Activated naive CD8-positive, alpha-beta T cell treated with anti-CD3 and anti-CD28 coated beads, Interleukin-2, amount 50 U/mL, for 24 hours (primary cell): ENCODE measurements around the gene IMP3.
"Not testable (repeated sequence)": the region's sequence is repeated elsewhere in the genome, so short reads cannot be mapped to it uniquely, and the experiment has no call there.

ENCODE experiments used
- ATAC-seq: fragments of 150-1000 bp; cut with Tn5 transposase; one replicate; pipeline ENCODE4 v1.10.0; 2021
- DNase-seq: peaks from one replicate; pipeline ENCODE4 v3.0.0; 2021
- H3K27ac Mint-ChIP-seq: one replicate; pipeline ENCODE4 v1.8.0; 2021; ENCODE audit warnings: mild to moderate bottlenecking, mixed read lengths
- H3K27me3 Mint-ChIP-seq: one replicate; pipeline ENCODE4 v1.8.0; 2021; ENCODE audit warnings: mixed read lengths
- H3K36me3 Mint-ChIP-seq: one replicate; pipeline ENCODE4 v1.8.0; 2021; ENCODE audit warnings: low read depth, mixed read lengths
- H3K4me1 Mint-ChIP-seq: one replicate; pipeline ENCODE4 v1.8.0; 2021; ENCODE audit warnings: mixed read lengths
- H3K4me3 Mint-ChIP-seq: one replicate; pipeline ENCODE4 v1.8.0; 2021; ENCODE audit warnings: mild to moderate bottlenecking, moderate library complexity, mixed read lengths
- H3K9me3 Mint-ChIP-seq: one replicate; pipeline ENCODE4 v1.8.0; 2021; ENCODE audit warnings: mixed read lengths

Gene IMP3

GRCh38 chr15:75639709-75640482, at the start of gene IMP3:
Gene IMP3, minus strand, starts transcription at chr15:75640224. Its CDS starts 56 bp downstream, at chr15:75640168.
- Mint-ChIP-seq H3K27ac (peak within 1 kb of the TSS; percentile 97), H3K4me1 (peaks cover 31% of the 10 kb centered on the region), H3K36me3 (peaks cover 27% of the 10 kb centered on the region), H3K27me3 (no peaks in the 10 kb centered on the region), H3K9me3 (no peaks in the 10 kb centered on the region), H3K4me3 (peak within 1 kb of the TSS; percentile 98)
- DNase-seq: peak; percentile 91
- ATAC-seq: peak; percentile 94

- not testable (repeated sequence) for H3K4me1 Mint-ChIP-seq, DNase-seq, H3K27ac Mint-ChIP-seq, H3K27me3 Mint-ChIP-seq, H3K9me3 Mint-ChIP-seq, ATAC-seq, H3K36me3 Mint-ChIP-seq, H3K4me3 Mint-ChIP-seq
Observed at GRCh38 chr15:75689429-75689828, 49.4 kb upstream of the IMP3 start.

- ATAC-seq: no peak
- no peak overlapping the region for H3K27ac Mint-ChIP-seq
- no peaks in the 10 kb centered on the region for H3K9me3 Mint-ChIP-seq
- H3K36me3 Mint-ChIP-seq: no peaks in the 10 kb centered on the region
- no peak for DNase-seq
- peaks cover 4% of the 10 kb centered on the region for H3K27me3 Mint-ChIP-seq
- no peak overlapping the region for H3K4me3 Mint-ChIP-seq
- peaks cover 6% of the 10 kb centered on the region for H3K4me1 Mint-ChIP-seq
Observed at GRCh38 chr15:75688831-75689230, 48.8 kb upstream of the IMP3 start.

- H3K4me3 Mint-ChIP-seq: no peak overlapping the region
- peaks cover 3% of the 10 kb centered on the region for H3K4me1 Mint-ChIP-seq
- H3K27me3 Mint-ChIP-seq: peaks cover 4% of the 10 kb centered on the region
- DNase-seq: no peak
- no peak overlapping the region for H3K27ac Mint-ChIP-seq
- ATAC-seq: no peak
- no peaks in the 10 kb centered on the region for H3K36me3 Mint-ChIP-seq
- no peaks in the 10 kb centered on the region for H3K9me3 Mint-ChIP-seq
Observed at GRCh38 chr15:75688278-75688557, 48.2 kb upstream of the IMP3 start.

- Mint-ChIP-seq H3K27ac (no peak overlapping the region), H3K9me3 (no peaks in the 10 kb centered on the region), H3K36me3 (no peaks in the 10 kb centered on the region), H3K4me1 (peaks cover 3% of the 10 kb centered on the region), H3K27me3 (peaks cover 4% of the 10 kb centered on the region), H3K4me3 (no peak overlapping the region)
- DNase-seq (no peak), ATAC-seq (no peak)
Observed at GRCh38 chr15:75687486-75688277, 47.7 kb upstream of the IMP3 start.

- ATAC-seq: peak; percentile 74
Observed at GRCh38 chr15:75686212-75686642, 46.2 kb upstream of the IMP3 start.

GRCh38 chr15:75685195-75685594, 45.2 kb upstream of the IMP3 start:
- ATAC-seq (no peak), DNase-seq (no peak)
- H3K27ac Mint-ChIP-seq: no peak overlapping the region
- no peaks in the 10 kb centered on the region for H3K27me3 Mint-ChIP-seq
- no peak overlapping the region for H3K4me3 Mint-ChIP-seq
- no peaks in the 10 kb centered on the region for H3K4me1 Mint-ChIP-seq
- H3K36me3 Mint-ChIP-seq: no peaks in the 10 kb centered on the region
- H3K9me3 Mint-ChIP-seq: no peaks in the 10 kb centered on the region

More at GRCh38 chr15:75686212-75686642, 46.2 kb upstream of the IMP3 start:
- DNase-seq: peak; percentile 86
- not testable (repeated sequence) for H3K27me3 Mint-ChIP-seq, H3K27ac Mint-ChIP-seq, H3K4me3 Mint-ChIP-seq, H3K4me1 Mint-ChIP-seq, H3K36me3 Mint-ChIP-seq, H3K9me3 Mint-ChIP-seq

- ATAC-seq: no peak
- Mint-ChIP-seq H3K9me3 (no peaks in the 10 kb centered on the region), H3K4me1 (no peaks in the 10 kb centered on the region), H3K27me3 (no peaks in the 10 kb centered on the region), H3K4me3 (no peak overlapping the region), H3K27ac (no peak overlapping the region), H3K36me3 (no peaks in the 10 kb centered on the region)
- DNase-seq: no peak
Observed at GRCh38 chr15:75684648-75685047, 44.6 kb upstream of the IMP3 start.

- peak; percentile 81 for DNase-seq
- not testable (repeated sequence) for H3K27me3 Mint-ChIP-seq, H3K9me3 Mint-ChIP-seq, H3K27ac Mint-ChIP-seq, H3K36me3 Mint-ChIP-seq, H3K4me1 Mint-ChIP-seq, H3K4me3 Mint-ChIP-seq
- ATAC-seq: peak; percentile 85
Observed at GRCh38 chr15:75683646-75684312, 43.8 kb upstream of the IMP3 start.

- DNase-seq: no peak
- H3K4me1 Mint-ChIP-seq: no peaks in the 10 kb centered on the region
- H3K9me3 Mint-ChIP-seq: no peaks in the 10 kb centered on the region
- H3K27ac Mint-ChIP-seq: no peak overlapping the region
- H3K4me3 Mint-ChIP-seq: no peak overlapping the region
- H3K27me3 Mint-ChIP-seq: no peaks in the 10 kb centered on the region
- no peak for ATAC-seq
- no peaks in the 10 kb centered on the region for H3K36me3 Mint-ChIP-seq
Observed at GRCh38 chr15:75682181-75683135, 42.4 kb upstream of the IMP3 start.

- DNase-seq (no peak), ATAC-seq (no peak)
- Mint-ChIP-seq H3K27ac (no peak overlapping the region), H3K27me3 (no peaks in the 10 kb centered on the region), H3K9me3 (no peaks in the 10 kb centered on the region), H3K4me3 (no peak overlapping the region), H3K36me3 (no peaks in the 10 kb centered on the region), H3K4me1 (no peaks in the 10 kb centered on the region)
Observed at GRCh38 chr15:75680007-75680789, 40.2 kb upstream of the IMP3 start.

- not testable (repeated sequence) for H3K4me3 Mint-ChIP-seq, H3K4me1 Mint-ChIP-seq, H3K27ac Mint-ChIP-seq, H3K9me3 Mint-ChIP-seq, ATAC-seq, H3K36me3 Mint-ChIP-seq, DNase-seq, H3K27me3 Mint-ChIP-seq
Observed at GRCh38 chr15:75678324-75678690, 38.3 kb upstream of the IMP3 start.

GRCh38 chr15:75677465-75678323, 37.7 kb upstream of the IMP3 start:
- Mint-ChIP-seq H3K27ac (no peak overlapping the region), H3K27me3 (no peaks in the 10 kb centered on the region), H3K4me1 (no peaks in the 10 kb centered on the region), H3K36me3 (no peaks in the 10 kb centered on the region), H3K4me3 (no peak overlapping the region), H3K9me3 (no peaks in the 10 kb centered on the region)
- no peak for ATAC-seq
- DNase-seq: no peak
